Measurements from ENCODE around the gene ECHDC1.
"Not testable (repeated sequence)": the region's sequence is repeated elsewhere in the genome, so short reads cannot be mapped to it uniquely, and the experiment has no call there.

ECHDC1 gene, protein sequence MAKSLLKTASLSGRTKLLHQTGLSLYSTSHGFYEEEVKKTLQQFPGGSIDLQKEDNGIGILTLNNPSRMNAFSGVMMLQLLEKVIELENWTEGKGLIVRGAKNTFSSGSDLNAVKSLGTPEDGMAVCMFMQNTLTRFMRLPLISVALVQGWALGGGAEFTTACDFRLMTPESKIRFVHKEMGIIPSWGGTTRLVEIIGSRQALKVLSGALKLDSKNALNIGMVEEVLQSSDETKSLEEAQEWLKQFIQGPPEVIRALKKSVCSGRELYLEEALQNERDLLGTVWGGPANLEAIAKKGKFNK

DNA sequence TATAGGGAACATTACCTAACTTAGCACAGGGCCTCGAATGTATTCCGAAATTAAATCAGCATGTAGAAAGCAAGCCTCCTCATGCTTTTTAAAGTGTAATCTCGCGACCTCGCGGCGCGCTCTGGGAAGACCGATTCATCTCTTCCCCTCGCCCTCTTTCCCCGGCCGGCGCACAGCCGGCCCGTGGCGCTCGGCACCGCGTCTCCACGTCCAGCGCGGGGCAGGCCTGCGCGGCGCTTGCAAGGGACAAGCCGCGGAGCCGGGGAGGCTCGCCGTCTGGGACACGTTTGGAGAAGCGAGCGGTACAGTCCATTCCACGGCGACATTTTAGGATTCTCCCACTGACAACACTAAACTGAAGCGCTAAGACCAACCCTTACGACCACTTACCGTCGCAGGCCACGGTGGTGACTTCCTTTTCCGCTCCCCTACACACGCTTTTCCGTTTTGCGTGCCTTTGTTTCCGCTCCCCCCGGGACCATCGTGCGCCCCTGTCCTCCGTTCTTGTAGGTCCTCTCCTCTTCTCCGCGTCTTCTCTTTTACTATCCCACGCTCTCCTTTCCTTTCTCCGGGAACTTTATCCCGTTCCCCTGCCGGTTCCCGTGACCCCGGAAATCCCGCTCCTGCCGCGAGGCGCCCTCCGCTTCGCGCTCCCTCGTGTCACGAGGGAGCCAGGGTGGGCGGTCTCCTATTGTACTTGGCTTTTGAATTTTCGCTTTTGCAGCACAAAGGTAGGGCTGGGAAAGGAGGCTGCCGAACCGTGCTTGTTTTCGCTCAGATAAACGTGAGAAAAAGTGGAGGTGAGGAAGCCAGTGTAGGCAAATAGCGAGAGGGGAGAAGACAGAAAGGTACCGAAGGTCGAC lies at the start of gene ECHDC1:
Gene ECHDC1 (minus strand): TSS at position 664 of the 863 bp plus-strand sequence. CDS start 12,581 bp downstream, outside the sequence.
- FAIRE-seq: no peak

DNA sequence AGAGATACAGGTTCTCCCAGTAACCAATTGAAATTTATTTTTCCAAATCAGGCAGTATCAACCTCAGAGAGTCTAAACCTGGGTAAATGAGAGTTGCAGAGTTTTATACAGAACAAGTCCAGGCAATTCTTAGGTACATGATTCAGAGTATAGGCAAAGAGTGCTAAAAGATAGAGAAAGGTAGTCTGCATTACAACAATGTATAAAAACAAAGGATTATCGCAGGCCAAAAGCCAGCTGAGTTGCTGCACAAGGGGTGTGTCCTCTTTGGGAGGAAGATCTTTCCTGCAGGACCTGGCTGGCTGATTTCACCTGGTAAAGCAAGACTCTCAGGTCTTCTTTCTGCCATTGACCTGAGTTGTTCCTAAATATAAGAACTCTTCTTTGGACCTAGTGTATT lies 48.9 kb upstream of the ECHDC1 start:
- no peak for FAIRE-seq

DNA sequence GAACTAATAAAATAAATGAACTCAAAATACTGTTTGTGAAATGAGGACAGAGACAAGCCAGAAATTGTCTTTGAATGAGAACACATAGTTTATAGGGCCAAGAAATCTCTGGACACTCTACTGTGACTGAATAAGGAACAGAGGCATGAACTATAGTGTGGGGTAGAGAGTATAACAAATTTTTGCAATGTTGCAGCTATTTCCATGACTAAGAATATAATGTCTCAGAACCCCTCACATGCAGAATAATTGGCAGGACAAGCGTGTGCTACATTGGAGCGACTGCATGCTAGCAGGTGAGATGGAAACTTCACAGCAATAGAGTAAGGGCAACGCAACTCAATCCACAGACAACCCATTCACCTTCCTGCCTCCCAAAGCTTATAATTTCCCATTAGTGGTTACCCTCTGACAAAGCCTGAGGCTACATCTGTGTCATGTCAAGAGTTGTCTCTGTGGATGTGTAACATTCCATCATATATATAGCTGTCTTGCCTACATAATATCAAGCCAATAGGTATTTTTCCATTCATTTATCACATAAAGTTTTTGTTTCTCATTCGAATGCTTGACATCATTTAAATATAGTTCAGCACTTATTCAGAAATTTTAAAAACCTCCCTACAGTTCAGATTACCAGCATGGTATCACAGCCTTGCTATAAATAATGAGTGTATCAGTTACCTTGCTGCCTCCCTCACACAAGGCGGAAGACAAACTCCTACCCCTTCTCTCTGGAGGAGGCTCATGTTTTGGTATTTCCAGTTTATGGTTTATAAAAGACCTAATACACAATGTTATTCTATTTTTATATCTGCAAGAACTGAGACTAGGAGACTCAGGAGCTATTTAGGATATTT lies 47.9 kb upstream of the ECHDC1 start:
- peak; percentile 83 for FAIRE-seq

DNA sequence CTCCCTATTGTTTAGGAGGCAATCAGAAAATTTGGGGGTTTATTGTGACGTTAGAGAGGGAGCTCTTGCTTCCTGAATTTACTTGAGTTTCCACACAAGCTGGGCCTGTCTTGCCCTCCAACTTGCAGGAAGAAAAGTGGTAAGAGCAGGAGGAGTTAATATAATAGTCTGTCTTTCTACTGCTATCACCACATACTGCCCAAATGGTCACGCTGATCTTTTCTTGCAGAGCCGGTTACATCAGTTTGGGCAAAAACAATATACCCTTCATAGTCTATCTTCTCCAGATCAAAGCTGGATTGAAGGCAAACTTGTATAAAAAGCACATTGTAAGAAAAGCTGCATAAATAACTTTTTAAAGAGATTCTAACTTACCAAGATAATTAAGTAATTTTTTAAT lies 46.3 kb upstream of the ECHDC1 start:
- FAIRE-seq: no peak

DNA sequence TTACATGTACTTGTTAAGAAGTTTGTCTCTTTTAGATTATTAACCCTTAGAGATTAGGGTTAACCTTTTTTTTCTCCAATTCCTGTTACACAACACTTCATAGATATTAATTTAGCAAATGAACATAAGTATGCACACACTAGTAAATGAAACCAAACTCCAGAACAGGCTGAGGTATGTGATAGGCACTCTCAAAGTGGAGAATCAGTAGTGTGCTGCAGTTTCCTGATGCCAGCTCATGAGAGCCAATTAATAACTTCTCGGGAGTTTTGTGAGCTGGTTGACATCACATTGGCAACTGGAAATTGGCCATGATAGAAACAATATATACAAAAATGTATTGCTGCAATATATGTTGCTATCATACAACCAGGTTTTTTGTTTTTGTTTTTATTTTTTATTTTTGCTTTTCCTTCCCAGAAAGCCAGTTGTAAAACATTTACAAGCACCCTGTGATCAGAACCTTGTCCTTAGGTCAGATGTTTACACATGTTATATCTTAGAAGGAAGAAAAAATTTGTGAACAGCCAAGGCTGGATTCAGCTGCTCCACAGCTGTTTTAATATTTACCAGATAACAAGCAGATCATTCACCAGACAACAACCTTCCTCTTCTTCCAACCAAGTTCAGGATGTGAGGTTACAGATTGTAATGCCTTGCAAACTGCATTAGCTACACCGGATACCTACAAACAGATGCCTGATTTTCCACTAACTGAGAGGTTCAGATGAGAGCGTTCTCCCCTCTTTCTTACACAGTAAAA lies 42.4 kb upstream of the ECHDC1 start:
- FAIRE-seq: peak; percentile 83

DNA sequence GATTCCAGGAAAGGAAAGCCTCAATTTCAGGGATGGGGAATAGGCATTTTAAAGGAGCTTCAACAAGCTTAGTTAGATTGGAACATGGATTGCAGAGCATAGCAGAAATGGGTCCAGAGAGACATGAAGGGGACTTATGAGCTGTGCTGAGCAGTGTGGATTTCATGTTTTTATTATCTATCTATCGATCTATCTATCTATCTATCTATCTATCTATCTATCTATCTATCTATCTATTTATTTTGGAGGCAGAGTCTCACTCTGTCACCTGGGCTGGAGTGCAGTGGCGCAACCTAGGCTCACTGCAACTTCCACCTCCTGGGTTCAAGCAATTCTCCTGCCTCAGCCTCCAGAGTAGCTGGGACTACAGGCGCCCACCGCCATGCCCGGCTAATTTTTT lies 41.4 kb upstream of the ECHDC1 start:
- FAIRE-seq: not testable (repeated sequence)

DNA sequence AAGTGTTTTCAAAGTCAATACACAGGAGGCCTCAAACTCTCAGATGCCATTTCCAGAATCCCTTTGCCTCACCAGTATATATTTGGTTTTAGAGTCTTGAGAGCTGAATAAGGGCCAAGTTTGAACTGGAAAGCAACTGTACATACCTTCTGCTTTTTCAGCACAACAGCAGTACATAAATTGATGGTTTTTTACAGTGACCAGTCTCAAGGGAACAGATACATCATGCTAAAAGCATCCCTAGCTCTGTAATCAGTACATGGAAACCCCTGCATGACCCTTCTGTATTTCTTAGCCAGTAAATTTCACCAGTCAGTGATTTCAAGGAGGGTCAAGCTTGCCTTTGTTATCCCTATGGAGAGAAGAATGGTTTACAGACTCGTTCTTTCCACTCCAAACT lies 40.6 kb upstream of the ECHDC1 start:
- no peak for FAIRE-seq

DNA sequence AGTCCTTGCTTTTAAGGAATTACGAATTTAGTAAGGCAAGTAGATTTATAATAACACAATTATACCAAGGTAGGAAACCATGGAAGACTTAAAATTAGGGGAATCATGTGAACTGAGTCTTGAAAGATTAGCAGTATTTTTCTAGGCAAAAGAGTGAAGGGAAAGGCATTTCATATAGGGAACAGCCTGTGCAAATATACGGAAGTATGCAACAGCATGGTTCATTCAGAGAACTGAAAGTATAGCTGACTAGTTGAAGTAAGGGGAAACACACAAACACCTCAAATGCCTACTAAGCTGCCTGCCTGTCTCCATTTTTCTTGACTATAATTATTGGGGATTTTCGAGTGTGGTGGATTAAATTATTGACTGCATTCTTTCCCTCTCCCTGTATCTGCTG lies 39.0 kb upstream of the ECHDC1 start:
- FAIRE-seq: no peak

DNA sequence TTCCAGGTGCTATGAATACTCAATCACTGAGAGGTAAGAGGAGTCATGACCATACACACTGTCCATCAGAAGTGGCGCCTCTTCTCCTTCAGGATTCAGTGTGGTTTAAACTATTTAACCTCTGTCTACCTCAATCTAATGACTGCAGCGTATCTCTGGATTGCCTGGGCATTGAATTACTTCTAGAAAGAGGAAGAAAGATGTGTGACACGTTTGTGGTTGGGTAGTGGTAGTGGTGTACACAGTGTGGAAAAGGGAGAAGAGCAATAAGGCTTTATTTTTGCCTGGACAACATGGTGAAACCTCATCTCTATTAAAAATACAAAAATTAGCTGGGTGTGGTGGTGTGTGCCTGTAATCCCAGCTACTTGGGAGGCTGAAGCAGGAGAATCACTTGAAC lies 38.0 kb upstream of the ECHDC1 start:
- FAIRE-seq: no peak

DNA sequence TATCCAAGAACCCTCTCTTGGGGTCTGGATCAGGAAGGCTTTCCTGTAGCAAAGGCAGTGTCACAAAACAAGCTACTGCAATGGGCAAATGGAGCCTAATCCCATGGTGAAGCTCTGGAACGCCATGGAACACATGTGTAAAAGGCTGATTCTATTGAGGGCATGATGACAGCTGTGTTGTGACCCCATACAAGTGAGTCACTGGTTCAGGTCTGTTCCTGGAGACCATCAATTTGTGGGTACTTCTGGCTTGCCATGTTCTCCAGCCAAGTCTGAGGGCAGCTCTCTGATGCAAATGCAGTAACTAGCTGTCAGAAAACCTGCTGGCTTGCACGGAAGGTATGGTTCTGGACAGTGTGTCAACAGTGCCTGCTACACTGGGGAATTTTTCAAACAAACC lies 33.3 kb upstream of the ECHDC1 start:
- FAIRE-seq: no peak

DNA sequence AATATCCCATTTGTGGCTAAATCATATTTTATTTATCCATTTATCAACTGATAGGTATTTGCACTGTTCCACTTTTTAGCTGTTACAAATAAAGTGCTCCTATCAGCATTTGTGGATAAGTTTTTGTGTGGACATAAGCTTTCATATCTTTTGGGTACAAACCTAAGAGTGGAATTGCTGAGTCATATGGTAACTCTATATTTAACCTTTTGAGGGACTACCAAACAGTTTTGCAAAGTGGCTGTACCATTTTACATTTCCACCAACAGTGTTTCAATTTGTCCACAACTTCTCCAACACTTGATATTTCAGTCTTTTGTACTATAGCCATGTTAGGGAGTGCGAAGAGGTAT lies 23.6 kb upstream of the ECHDC1 start:
- no peak for FAIRE-seq

DNA sequence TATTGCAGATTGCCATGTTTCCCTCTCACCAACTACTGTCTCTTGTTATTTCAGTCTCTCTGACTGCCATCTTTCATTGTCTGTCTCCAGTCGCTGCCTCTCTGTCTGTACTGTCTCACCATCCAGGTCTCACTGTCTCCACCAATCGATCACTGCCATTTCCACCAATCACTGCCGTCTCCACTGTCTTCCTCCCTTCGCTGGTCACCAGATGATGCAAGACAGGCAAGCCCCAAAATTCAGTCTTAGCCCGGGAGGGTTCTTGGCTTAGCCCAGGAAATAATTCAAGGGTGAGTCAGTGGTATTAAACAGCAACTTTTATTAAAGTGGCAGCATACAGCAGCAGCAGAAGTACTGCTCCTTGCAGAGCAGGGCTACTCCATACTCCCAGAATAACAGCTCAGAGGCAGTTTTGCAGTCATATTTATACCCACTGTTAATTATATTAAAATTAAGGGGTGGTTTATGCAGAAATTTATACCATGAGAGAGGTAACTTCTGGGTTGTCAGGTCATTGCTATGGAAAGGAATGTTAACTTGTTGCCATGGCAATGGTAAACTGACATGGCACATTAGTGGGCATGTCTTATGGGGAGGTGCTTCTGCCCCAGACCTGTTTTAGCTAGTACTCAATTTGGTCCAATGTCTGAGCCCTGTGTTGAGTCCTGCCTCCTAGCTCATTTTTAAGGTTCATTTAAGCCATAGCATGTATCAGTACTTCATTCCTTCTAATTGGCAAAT lies 23.0 kb upstream of the ECHDC1 start:
- FAIRE-seq: no peak

DNA sequence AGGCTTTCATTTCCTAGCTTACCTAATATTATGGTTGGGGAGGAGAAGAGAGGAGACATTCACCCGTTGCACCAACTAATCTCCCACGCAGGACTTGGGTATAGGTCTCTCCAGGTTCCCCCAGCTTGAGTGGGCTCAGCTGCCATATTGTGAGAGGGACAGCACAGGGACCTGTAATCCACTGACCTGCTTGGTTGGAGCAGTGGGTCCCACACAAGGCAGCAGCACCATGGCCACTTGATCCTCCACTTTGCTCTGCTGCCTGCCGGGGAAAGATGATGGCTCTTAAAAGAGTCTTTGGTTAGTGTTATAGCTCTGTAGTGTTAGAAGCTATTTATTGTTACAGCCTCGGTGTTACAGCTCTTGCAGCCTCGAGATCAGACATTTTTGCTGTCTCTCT lies 22.5 kb upstream of the ECHDC1 start:
- FAIRE-seq: no peak

DNA sequence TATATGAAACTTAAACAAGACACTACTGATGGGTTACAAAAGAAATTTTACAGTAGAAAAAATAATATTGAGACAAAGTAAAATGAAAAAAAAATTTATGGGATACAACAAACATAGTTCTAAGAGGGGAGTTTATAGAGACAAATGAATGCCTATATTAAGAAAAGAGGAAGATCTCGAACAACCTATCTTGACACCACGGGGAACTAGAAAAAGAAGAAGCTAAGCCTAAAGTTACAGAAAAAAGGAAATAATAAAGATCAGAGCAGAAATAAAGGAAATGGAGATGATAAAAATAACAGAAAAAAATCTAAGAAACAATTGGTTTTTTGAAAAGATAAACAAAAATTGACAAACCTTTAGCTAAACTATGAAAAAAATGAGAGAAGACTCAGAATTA lies 9.1 kb upstream of the ECHDC1 start:
- no peak for FAIRE-seq

DNA sequence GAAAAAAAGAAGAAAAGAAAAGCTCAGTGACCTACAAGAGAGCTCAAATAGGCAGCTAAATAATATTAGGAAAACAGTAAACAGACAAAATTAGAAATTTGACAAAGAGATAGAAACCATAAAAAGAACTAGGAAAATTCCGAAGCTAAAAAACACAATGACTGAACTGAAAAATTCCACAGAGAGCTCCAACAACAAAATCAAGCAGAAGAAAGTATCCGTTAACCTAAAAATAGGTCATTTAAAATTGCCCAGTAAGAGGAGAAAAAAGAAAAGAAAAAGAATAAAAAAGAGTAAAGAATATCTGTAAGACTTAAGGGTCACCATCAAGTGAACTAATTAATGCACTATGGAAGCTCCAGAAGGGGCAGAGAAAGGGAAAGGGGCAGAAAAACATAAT lies 6.6 kb upstream of the ECHDC1 start:
- FAIRE-seq: no peak

DNA sequence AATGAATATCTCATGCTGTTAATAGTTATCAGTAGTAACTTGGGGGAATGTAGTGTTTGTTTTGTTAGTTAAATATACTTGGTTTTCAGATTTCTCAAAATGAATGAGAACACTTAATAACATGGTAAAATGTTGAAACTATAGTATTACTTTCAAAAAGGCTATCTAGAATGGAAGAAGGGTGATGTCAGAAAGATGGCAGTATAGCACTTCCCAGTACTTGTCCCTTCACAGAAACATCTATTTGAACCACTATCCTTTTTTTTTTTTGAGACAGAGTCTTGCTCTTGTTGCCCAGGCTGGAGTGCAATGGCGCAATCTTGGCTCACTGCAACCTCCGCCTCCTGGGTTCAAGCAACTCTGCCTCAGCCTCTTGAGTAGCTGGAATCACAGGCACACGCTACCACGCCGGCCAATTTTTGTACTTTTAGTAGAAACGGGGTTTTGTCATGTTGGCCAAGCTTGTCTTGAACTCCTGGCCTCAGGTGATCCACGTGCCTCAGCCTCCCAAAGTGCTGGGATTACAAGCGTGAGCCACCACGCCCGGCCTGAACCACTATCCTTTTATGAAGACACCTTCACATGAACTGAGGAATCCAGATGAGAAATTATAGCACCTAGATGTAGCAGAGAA lies 4.7 kb upstream of the ECHDC1 start:
- no peak for FAIRE-seq

DNA sequence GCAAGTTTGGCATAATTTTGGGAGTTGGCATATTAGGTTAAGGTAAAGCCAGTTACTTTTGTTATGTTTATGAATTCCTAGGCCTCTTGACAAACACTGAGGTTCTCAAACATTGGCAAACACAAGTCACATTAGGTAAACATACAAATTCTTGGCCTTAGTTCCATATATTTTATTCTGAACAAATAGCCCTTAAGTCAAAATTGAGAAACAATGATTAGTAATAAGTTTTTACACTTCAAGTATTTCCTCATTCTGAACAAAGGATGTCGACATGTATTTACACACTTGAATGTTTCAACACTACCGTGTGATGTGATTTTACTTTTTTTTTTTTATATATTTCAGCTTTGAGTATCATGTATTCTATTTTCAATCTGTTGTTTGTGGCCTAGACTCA lies 3.8 kb upstream of the ECHDC1 start:
- no peak for FAIRE-seq

DNA sequence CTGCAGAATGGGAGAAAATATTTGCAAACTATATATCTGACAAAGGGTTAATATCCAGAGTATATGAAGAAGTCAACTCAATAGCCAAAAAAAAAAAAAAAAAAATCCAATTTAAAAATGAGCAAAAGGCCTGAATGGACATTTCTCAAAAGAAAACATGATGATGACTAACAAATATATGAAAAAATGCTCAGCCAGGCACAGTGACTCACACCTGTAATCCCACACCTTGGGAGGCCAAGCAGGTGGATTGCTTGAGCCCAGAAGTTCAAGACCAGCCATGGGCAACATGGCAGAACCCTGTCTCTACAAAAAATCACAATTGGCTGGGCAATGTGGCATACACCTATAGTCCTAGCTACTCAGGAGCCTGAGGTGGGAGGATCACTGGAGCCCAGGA lies 2.1 kb upstream of the ECHDC1 start:
- no peak for FAIRE-seq

DNA sequence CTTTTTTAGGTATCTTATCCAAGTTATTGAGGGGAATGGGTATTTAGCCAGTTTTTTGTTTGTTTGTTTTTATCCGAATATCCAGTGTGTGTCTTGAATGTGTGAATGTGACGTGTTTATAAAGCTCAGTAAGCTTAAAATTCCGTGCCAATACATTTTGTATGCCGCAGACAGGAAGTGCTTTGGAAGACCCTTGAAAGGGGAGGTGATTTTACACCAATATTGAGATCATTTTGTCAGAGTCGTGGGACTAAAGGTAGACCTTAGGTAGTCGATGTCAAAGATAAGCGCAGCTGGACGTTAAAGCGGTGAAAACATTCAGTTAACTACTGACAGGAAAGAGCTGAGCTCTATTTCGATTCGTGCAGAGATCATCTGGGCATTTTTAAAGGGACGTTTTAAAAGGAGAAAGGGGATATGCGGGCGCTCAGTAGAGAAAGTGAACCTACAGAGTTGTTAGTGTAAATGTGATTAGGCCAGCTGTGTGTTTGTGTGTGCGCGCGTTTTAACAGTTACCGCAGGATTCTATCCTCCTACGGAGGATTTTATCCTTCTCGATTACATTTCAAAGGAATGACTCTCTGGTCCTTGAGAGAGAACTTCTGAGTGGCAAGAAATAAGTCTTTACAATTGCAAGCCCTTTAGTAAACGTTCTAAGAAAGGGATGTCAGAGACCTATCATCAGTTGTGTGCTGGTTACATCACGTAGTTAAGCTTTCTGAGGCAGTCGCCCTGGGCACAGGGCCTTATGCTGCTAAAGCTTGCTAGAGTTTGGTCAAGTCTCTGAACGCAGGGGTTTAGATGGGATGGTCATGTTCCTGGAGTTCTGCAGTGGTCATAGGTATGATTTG lies 625 bp upstream of the ECHDC1 start:
- FAIRE-seq: no peak

DNA sequence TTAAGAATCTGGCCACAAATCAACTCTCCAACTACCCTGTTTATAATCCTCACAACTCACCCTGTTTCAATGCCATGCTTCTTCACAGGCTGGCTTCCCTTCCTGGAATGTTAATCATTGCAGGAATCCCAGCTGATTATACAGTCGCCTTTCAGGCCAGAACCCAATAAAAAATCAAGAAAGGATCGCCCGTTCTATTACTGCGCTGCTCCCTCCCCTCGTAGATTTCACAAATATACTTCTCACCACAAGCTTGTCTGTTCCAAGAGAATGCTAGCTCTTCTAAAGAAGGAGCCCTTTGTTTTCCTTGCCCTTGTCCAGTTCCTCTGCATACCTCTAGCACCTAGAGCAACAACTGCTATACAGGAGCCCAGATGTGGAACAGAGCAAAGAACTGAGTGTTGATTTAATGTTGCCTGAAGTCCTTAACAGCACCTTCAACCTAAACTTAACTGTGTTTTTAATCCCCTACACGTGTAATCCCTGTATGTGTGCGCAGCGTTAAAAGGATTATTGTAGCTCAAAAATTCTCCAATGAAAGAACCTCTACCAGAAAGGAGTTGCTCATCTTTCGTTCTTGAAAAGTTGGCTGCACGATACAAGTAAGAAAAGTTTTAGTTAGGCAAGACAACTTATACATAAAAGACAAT lies 988 bp downstream of the ECHDC1 start:
- no peak for FAIRE-seq
